Stimulated activated CD4-positive, alpha-beta T cell treated with anti-CD3 and anti-CD28 coated beads, Interleukin-1b, Interleukin-23, amount 100 ng/mL, for 48 hours (primary cell): Measurements from ENCODE around the gene CSRNP3.

Source experiments
- DNase-seq: peaks from one replicate; pipeline ENCODE4 v3.0.0-alpha.2; 2020

Gene CSRNP3

DNA sequence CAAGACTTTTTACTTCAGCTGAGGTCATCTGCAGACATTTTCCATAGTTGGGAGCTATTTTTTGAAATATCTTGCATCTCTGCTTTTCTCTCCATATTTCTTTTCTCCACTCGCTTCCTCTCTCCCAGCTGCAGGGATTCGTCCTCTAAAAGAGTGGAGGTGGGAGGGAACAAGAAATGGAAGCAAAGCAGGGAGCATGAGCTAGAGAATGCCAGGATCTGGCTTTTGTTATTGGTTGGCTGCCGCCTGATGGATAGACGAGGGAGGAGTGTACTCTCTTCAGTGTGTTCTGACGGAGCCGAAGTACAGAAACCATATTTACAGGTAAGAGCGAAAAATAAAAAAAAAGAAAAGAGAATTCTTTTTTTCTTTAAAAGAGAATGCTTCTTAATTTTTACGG lies at the start of gene CSRNP3:
CSRNP3 (plus strand) TSS at position 282 of the 400 bp plus-strand sequence. CDS start 125,368 bp downstream, outside the sequence.
- no peak for DNase-seq

GRCh38 chr2:165420231-165420630 lies 49.3 kb upstream of the CSRNP3 start:
- DNase-seq: no peak

- no peak for DNase-seq
Observed at GRCh38 chr2:165423081-165423480, 46.4 kb upstream of the CSRNP3 start.

- DNase-seq: no peak
Observed at GRCh38 chr2:165425556-165425955, 43.9 kb upstream of the CSRNP3 start.

DNA sequence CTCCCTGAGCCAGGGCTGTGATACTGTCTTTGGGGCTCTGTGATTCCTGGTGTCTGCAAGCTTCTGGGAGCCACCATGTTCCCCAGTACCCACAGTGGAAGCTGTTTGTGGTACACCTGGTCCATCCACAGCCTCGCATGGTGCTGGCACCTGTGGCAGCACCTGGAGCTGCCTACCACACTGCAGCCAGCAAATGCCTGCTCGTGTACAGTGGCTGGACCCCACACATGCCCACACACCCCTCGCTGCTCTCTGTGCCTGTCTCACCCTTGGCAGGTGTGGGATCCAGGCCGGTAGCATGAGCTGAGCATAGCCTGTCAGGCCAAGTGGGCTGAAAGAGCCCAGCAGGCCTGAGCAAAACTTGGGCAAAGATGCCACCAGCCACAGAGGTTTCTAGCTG lies 41.8 kb upstream of the CSRNP3 start:
- no peak for DNase-seq

GRCh38 chr2:165428926-165429325 lies 40.6 kb upstream of the CSRNP3 start:
- DNase-seq: no peak

DNA sequence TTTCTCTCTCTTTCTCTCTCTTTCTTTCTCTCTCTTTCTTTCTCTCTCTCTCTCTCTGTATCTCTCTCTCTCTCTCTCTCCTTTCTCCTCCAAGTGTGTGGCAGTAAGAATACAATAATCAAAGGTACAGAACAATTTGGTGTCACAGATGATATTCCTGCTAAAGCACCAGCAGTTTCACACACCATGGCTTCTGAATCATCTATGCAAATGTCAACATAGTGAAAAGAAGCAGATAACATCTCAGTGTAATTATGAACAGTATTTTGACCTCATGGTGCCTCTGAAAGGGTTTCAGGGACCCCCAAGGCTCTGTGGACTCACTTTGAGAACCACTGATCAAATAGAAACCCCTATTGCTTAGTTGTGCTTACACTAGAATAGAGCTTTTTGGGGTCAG lies 38.5 kb upstream of the CSRNP3 start:
- no peak for DNase-seq

DNA sequence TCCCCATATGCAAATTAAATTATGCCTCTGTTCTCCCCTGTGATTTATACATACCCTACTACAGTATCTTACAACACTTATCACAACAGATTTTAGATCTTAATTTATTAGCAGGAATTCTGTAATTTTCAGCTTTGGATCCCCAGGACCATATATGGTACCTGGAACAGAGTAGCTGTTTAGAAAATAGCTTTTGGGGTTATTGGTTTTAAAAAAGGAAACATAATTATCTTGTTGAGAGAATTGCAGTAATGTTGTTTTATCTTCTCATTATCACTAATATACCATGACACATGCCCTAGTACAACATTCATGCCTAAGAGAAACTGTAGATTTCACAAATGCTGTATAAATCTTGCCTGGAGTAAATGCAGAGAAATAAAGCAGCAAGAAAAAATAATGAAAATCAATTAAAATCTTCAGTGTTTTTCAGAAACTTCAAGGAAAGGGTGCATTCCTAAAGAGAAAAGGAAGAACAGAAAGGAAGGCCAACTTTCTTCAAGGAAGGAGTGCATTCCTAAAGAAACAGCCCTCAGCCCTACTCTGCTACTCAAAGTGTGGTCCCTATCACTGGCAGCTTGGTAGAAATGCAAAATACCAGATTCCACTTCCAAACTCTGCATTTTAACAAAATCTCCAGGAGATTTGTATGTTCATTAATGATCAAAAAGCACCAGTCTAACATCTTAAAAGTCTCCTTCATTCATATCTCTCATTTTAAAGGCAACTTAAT lies 37.1 kb upstream of the CSRNP3 start:
- no peak for DNase-seq

- no peak for DNase-seq
Observed at GRCh38 chr2:165434865-165435496, 34.5 kb upstream of the CSRNP3 start.

DNA sequence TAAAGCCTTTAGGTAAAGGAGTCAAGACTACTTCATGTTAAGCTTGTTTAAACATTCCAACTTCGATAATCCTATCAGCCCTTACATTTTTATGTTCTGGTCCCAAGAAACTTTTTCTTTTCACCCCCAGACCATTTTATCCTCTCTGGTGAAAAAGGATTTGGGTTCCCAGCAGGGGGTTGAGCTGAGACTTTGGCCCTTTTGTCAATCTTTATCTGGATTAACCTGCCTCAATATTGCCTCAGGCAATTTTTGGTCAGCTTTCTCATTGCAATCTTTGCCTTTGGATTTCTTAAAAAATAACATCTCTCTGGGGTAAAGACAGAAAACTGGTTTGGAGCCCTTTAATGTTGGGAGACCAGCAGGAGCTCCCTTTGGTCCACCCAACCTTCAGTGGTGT lies 33.9 kb upstream of the CSRNP3 start:
- DNase-seq: no peak

DNA sequence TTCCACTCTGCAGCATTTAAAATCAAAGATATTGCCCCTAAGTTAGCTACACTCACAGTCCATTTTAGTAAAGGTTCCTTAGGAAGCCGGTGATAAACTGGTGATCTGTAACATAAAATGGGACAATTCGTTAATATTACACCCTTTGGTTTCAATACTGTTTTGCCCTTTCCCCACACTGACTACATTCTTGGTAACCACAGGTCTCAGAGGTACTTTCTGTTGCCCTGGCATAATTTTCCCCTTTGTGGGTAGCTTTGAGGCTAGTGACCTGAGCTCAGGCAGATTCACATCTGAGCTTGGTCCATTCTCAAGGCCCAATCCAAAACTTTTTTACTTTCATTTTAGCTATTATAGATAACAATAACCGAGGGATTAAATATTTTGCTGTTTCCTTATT lies 32.9 kb upstream of the CSRNP3 start:
- no peak for DNase-seq

DNA sequence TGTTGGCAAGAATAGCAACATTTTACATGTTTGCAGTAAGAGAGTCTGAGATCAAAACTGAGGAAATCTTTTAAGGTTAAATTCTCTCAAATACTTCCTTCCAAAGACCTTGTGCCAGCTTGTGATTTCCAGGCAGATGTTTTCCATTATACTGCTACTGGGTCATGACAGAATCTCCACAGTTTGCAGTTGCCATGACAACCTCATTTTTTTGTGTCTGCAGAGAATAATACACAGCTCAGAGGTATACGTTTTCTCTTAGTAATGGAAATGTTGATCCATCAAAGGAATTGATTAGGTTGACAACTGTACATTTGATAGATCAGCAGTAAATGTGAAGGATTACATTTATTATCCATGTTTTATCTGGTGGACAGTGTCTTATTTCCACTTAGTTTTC lies 29.1 kb upstream of the CSRNP3 start:
- no peak for DNase-seq

DNA sequence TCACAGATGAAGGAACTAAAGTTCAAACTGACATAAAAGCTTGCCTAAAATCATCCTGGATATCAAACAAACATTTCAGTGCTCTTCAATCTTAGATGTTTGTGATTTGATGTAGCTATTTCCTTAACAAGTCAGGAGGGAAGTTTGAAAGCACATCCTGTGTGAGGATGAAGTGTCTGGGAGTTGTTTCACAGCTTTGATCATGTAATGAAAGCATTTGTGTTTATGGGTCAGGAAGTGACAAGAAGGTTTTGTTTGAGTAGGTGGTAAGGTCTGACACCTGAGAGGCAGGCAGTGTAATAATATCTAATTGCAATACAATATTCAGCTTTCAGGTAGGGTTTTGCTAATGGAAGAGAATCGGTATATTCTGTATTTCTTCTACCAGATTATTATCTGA lies 26.0 kb upstream of the CSRNP3 start:
- no peak for DNase-seq

DNA sequence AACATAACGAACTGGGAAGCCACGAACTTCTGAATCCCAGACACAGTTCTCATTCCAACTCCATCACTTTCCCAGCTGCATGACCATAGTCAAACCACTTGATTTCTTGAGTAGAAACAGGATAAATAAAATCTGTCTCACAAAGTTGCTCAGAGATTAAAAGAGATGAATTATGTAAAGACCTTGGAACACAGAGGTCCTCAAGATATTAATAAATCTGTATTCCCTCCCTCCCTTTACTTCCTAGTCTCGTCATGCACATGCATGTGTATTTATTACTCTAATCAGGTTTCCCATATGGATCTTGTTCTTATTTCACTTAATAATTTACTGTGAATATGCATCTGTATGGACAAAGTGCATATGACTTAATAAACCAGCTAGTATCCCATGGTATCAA lies 21.1 kb upstream of the CSRNP3 start:
- DNase-seq: no peak

DNA sequence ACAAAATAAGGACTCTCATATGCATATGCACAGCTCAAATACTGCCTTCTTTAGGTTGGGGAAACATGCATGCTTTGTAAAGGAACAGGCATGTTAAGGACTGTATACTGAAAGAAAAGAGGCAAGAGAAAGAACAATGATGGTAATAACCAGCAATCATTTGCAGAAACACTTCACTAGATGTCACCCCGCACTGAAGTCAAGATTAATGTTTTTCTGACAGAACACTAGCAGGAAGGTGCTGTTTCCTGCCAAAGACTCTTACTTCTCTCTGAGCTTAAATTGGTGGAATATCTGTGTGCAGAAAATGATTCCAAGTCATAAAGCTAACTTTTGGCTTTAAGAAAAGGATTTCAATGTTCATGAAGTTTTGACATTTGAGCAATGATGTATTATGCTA lies 19.3 kb upstream of the CSRNP3 start:
- DNase-seq: no peak

DNA sequence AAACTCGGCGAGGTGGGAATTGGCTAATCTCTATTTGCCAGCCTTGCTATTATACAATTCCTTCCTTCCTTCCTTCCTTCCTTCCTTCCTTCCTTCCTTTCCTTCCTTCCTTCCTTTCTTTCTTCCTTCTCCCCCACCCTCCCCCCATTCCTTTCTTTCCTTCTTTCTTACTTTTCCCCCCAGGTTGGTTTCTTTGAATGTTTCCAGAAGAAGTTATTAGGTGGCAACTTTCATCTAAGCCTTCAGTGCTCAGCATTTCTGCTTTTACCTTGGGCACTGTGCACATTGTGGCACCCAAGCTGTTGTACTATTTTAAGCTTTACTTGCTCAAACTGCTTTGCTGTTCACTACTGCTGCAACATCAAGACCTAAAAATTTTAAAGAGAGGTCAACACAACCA lies 17.2 kb upstream of the CSRNP3 start:
- DNase-seq: no peak

DNA sequence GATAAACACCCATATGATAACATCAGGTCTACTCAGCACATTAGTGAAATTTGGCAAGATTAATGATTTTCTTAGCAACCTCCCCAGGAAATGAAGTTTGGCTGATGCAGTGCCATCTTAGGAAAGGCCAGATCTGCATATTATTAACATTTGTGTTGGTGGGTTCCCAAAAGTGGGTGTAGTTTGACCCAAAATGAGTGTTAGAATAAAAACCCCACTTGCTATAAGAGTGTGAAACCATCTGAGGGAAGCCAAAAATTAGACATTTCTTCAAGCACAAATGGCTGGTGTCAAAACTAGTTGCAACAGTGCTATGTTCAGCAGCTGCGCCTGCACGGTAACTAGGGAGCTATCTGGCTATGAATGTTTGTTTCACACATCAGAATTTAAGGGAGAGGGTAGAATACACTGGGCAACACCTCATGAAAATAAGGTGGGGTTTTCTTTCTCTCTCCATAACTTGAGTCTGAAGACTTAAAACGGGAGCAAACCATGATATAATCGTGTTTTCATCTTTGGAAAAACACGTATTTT lies 15.9 kb upstream of the CSRNP3 start:
- no peak for DNase-seq

DNA sequence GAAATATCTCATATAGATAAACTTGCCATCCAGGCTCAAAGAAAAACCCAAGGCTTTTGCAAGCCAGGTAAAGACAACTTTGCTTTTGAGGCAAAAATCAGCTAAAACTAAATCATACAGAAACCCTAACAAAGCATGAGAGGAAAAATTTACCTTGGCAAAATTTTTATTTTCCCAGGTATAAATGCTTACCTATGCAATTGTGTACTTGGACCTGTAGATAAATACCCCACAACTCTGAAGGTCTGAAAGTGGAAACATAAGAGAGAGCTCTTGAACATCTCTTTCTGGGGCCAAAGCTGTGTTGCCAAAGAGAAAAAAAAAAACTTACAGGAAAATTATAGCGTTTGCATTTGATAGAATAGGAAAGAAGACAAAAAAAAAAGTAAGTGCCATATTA lies 14.6 kb upstream of the CSRNP3 start:
- DNase-seq: no peak

DNA sequence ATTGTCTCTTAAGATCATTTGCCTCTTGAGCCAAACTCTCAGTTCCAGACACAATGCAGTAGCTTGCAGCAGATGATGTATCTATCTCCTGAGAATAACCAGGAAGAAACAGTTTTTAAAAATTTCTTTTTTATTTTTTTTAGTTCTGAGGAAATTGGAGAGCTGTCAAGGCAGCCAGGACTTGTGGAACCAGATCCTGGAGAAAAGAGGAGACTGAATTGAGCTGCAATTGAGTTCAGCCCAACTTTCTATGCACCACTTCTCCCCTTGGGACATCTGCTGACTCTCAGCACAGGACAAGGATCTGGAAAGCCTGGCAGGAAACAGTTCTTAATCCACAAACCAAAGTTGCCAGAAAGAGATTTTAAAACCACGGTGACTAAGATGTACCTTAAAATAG lies 13.5 kb upstream of the CSRNP3 start:
- DNase-seq: no peak

DNA sequence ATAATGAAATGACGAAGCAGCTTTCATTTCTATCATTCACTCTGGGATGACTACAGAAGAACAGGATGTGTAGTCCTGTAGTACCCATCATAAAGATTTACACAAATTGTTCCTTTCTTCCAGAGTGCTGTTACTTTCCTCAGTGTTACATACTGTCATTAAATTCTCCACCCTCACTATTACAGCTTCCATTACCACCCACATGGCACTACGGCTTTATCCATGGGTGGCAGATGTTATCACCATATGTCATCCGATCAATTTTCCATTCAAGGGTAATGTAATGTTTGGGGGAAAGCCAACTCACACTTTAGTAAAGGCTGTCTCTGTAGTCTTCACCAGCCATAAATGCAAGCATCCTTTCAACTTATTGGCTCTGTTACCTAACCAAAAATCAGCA lies 7.1 kb upstream of the CSRNP3 start:
- DNase-seq: no peak

DNA sequence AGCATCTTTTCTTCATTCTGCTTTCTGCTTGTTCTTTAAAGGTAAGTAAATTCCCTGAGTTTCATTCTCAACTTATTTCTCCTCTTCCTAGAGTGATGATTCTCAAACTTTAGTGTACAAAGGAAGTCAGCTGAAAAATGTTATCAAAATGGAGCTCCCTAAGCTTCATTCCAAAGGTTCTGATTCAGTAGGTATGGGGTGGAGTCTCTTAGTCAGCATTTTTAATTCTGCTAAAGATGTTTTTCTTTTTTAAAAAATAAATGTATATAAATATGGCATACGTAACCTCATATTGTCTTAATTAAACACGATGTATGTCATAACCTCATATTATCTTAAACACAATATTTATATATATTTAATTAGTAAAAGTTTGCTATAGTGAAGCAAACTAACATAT lies 3.1 kb upstream of the CSRNP3 start:
- no peak for DNase-seq

DNA sequence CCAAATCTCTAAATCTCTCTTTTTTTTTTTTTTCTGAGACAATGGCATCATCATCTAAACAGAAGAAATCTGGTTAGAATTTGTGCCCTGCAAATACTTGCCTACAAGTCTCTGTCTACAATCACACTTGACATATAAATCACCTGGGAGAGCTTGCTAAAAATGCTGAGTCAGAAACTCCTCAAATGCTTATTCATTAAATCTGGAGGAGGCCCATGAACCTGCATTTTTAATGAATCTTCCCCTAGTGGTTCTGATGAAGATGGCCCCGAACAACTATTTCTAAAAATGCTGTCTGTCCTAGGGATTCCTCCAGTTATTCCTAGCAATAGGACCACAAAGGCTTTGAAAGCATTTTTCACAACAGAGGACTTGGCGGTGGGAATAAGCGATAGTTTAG lies 1.6 kb upstream of the CSRNP3 start:
- no peak for DNase-seq

DNA sequence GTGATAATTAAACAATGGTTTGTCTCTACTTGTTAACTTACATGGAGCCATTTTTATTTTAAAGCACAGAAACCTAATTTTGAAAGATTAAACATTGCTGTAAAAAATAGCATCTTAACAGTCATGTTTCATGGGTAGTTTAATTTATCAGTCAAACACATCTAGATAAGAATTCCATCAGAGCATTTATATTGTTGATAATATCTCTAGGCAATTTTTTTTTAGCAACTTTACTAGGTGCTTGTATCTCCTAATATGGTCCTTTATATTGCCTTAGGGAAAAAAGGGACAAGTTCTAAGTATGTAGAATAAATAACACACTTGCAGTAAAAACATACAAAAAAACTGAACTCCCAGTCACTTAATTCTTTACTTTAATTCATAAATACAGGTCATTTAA lies 863 bp downstream of the CSRNP3 start:
- DNase-seq: no peak

- no peak for DNase-seq
Observed at GRCh38 chr2:165471349-165471950, 2.0 kb downstream of the CSRNP3 start.
